Choroid plexus epithelial cell (primary cell): ENCODE data around the gene EEPD1.

Experiments used
- DNase-seq: peaks from one replicate; pipeline ENCODE4 v3.0.0-alpha.2; 2010; ENCODE audit warnings: low read depth
- H3K4me3 ChIP-seq: 2 replicates; pipeline ENCODE4 v1.5.1; 2011; ENCODE audit warnings: low read depth, mild to moderate bottlenecking, control low read depth, low read length, moderate library complexity
- TF ChIP-seq, protein P1 (sequence below): conservative IDR thresholded peaks from 2 replicates; pipeline ENCODE4 v1.5.1; 2011; ENCODE audit warnings: low read depth, mild to moderate bottlenecking, control low read depth, inconsistent platforms, low read length, moderate library complexity

Gene EEPD1

DNA sequence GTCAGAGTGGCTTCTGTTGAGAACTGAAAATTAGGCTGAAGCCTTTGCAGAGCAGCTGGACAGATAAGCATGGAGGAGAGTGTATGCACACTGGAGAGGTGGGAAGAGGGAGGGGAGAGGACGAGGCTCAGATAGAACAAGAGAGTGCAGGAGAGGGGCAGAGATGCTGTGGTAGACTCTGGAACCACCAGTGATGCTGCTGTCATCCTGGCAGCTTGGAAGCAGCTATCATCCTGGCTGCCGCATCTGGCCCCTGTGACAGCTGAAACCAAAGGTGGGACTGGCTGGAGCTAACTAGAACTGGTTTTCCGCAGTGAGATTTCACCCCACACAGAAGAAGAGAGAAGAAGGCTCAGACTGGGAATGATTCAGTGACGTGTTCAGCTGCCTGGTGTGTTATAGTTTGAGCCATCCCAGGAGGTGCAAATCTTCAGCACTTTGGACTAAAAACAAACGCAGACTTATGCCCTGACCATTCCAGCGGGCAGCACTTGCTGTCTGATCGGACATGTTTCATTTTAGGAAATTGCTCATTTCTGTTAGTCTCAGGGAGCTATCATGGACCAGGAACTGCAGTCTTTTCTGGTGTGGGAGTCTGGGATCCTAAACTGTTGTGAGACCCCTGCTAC, 38.4 kb downstream of the EEPD1 start:
- TF ChIP-seq, protein P1, sequence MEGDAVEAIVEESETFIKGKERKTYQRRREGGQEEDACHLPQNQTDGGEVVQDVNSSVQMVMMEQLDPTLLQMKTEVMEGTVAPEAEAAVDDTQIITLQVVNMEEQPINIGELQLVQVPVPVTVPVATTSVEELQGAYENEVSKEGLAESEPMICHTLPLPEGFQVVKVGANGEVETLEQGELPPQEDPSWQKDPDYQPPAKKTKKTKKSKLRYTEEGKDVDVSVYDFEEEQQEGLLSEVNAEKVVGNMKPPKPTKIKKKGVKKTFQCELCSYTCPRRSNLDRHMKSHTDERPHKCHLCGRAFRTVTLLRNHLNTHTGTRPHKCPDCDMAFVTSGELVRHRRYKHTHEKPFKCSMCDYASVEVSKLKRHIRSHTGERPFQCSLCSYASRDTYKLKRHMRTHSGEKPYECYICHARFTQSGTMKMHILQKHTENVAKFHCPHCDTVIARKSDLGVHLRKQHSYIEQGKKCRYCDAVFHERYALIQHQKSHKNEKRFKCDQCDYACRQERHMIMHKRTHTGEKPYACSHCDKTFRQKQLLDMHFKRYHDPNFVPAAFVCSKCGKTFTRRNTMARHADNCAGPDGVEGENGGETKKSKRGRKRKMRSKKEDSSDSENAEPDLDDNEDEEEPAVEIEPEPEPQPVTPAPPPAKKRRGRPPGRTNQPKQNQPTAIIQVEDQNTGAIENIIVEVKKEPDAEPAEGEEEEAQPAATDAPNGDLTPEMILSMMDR: no peak
- DNase-seq: no peak
- H3K4me3 ChIP-seq: no peak overlapping the region

GRCh38 chr7:36192053-36192824, 39.2 kb downstream of the EEPD1 start:
- DNase-seq: peak; percentile 79
- H3K4me3 ChIP-seq: no peak overlapping the region
- TF ChIP-seq, protein P1: no peak

DNA sequence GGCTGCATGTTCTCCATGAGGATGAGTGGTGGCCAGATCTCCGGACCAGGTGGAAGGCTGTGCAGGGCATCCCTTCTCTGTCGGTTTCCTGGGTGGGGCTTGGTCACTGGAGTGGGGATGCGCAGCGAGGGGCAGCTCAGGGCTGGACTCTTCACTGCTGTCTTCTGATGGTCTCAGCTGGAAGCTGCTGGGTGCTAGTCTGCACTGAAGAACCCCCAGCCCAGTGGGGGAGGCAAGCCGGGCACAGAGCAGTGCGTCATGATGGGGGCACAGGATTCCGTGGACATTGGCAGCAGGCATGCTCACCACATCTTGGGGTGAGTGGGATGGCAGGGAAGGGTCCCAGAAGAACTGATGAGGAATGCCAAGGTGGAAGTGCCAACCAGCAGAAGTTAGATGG, 39.8 kb downstream of the EEPD1 start:
- no peak overlapping the region for H3K4me3 ChIP-seq
- TF ChIP-seq, protein P1: no peak
- no peak for DNase-seq

- H3K4me3 ChIP-seq: no peak overlapping the region
- no peak for DNase-seq
- TF ChIP-seq, protein P1: no peak
Observed at GRCh38 chr7:36198854-36199266, 45.8 kb downstream of the EEPD1 start.

DNA sequence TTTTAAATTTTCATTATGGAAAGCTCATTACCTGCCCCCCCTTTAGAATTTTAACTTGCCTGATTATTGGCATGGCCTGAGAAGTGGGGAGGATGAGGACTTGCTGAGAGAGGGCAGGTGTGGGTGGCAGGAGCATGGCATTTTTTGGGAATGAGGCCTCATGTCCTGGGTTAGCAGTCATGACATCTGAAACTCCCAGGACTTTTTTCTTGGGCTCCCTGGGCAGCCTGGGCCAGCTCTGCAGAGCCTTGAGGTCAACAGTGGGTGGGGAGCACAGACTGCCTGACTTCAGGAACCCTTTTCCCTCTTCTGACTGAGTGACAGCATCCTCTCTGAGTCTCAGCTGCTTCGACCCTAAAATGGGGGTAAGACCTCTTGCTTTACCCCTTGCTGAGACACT, 46.3 kb downstream of the EEPD1 start:
- H3K4me3 ChIP-seq: no peak overlapping the region
- TF ChIP-seq, protein P1: no peak
- DNase-seq: no peak

GRCh38 chr7:36201122-36201723, 48.2 kb downstream of the EEPD1 start:
- no peak overlapping the region for H3K4me3 ChIP-seq
- no peak for DNase-seq
- TF ChIP-seq, protein P1: no peak

DNA sequence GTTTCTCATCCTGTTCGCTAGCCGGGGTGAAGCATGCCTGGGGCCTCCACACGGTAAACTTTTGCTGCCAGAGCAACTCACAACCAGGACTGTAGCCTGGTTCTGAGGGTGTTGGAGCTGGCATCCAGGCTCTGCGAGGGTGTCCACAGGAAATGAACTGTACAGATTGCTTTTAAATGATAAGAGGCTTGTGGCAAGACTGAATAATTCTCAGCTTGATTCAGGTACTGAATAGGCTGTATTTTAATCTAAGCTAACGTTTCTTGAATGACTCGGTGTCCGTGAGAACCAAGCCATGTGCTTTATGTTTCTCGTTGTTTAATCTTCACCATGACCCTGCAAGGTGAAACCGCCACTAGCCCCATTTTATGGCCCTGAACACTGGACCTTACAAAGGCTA, 49.3 kb downstream of the EEPD1 start:
- TF ChIP-seq, protein P1: no peak
- no peak overlapping the region for H3K4me3 ChIP-seq
- DNase-seq: peak; percentile 33
